H1 (cell line): ENCODE results near the gene ETNPPL. TPM values are rescaled to one million over a fixed set of nuclear protein-coding genes. Genes with fewer than 3 reads are reported as not detected.

Source experiments
- CTCF ChIA-PET: fragments of 300-600 bp; sonication (Branson Sonifier 250); formaldehyde crosslinking; loops from one replicate; lab custom pipeline; 2021; ENCODE audit not compliant: partially characterized antibody; lab: Charles Lee
- POLR2A ChIA-PET: fragments of 300-600 bp; sonication (Branson Sonifier 250); formaldehyde crosslinking; loops from one replicate; lab custom pipeline; 2021; ENCODE audit warnings: inconsistent platforms; ENCODE audit not compliant: partially characterized antibody; lab: Charles Lee
- DNase-seq, 2 experiments: peaks; one replicate each; pipeline versions ENCODE4 v3.0.0 to v3.0.0-alpha.2; 2010 to 2022; ENCODE audit warnings: low spot score in 2 of 2, low read depth in 1 of 2, mixed read lengths in 1 of 2
- FAIRE-seq: peaks from 2 replicates; lab custom pipeline; 2011; peaks lifted over from hg19 to GRCh38; lab: Jason Lieb, UNC
- H2AFZ ChIP-seq: 2 replicates; pipeline ENCODE4 v1.8.1; 2012; ENCODE audit warnings: low read length, inconsistent platforms
- H2AK5ac ChIP-seq: 2 replicates; pipeline ENCODE4 v1.6.1; 2013; ENCODE audit warnings: low read depth, low read length
- H2BK120ac ChIP-seq: replicated peaks from 2 replicates; pipeline ENCODE3; 2013; ENCODE audit warnings: low read depth, low read length, inconsistent platforms
- H2BK12ac ChIP-seq: 2 replicates; pipeline ENCODE4 v1.6.1; 2013; ENCODE audit warnings: low read depth, low read length
- H2BK15ac ChIP-seq: 2 replicates; pipeline ENCODE4 v1.6.1; 2013; ENCODE audit warnings: low read length
- H2BK20ac ChIP-seq: 2 replicates; pipeline ENCODE4 v1.6.1; 2013; ENCODE audit warnings: low read length
- H2BK5ac ChIP-seq: 2 replicates; pipeline ENCODE4 v1.6.1; 2013; ENCODE audit warnings: low read depth, low read length
- H3K14ac ChIP-seq: 2 replicates; pipeline ENCODE4 v1.6.1; 2013; ENCODE audit warnings: inconsistent platforms; ENCODE audit not compliant: insufficient read length
- H3K18ac ChIP-seq: 2 replicates; pipeline ENCODE4 v1.6.1; 2013; ENCODE audit warnings: low read length; ENCODE audit errors: extremely low read depth
- H3K23ac ChIP-seq: 2 replicates; pipeline ENCODE4 v1.6.1; 2013; ENCODE audit warnings: inconsistent platforms; ENCODE audit not compliant: insufficient read length
- H3K23me2 ChIP-seq: 2 replicates; pipeline ENCODE4 v1.6.1; 2013; ENCODE audit warnings: low read depth, low read length
- H3K27ac ChIP-seq: 2 replicates; pipeline ENCODE4 v1.6.1; 2011; ENCODE audit warnings: low read depth, low read length, inconsistent platforms
- H3K27me3 ChIP-seq, 4 experiments: replicated peaks in 1 of 4; 1 replicate in 1 of 4; 2 replicates in 3 of 4; pipeline versions ENCODE4 v1.6.1 to v1.8.1; 2011 to 2013; ENCODE audit warnings: low read length in 3 of 4, mild to moderate bottlenecking in 3 of 4, inconsistent platforms in 2 of 4, mixed read lengths in 2 of 4, moderate library complexity in 1 of 4; ENCODE audit not compliant: control insufficient read depth in 3 of 4, insufficient read depth in 3 of 4; ENCODE audit errors: extremely low read depth in 1 of 4
- H3K36me3 ChIP-seq, 4 experiments: 2 replicates each; pipeline versions ENCODE4 v1.6.1 to v1.8.1; 2011 to 2013; ENCODE audit warnings: mild to moderate bottlenecking in 4 of 4, low read length in 3 of 4, moderate library complexity in 2 of 4, control low read depth in 1 of 4, inconsistent platforms in 1 of 4; ENCODE audit not compliant: insufficient read depth in 4 of 4, control insufficient read depth in 2 of 4
- H3K4ac ChIP-seq: replicated peaks from 2 replicates; pipeline ENCODE3; 2013; ENCODE audit warnings: low read length, low read depth, mixed read lengths, inconsistent platforms; ENCODE audit not compliant: insufficient read length
- H3K4me1 ChIP-seq, 4 experiments: replicated peaks in 1 of 4; 1 replicate in 1 of 4; 2 replicates in 3 of 4; pipeline versions ENCODE4 v1.6.1 to v1.8.1; 2011 to 2013; ENCODE audit warnings: low read length in 3 of 4, inconsistent platforms in 2 of 4, mixed read lengths in 1 of 4; ENCODE audit not compliant: insufficient read depth in 4 of 4, control insufficient read depth in 3 of 4
- H3K4me2 ChIP-seq, 2 experiments: 2 replicates each; pipeline versions ENCODE4 v1.6.1 to v1.8.1; 2011 to 2013; ENCODE audit warnings: low read depth in 2 of 2, low read length in 2 of 2, control low read depth in 1 of 2, inconsistent platforms in 1 of 2, mild to moderate bottlenecking in 1 of 2; ENCODE audit not compliant: insufficient read depth in 1 of 2
- H3K4me3 ChIP-seq, 4 experiments: fragments of 200-600, 300-600 bp in 1 of 4; sonication (generic), shearing (Covaris generic), sonication (Bioruptor Twin) in 1 of 4; 2 replicates each; pipeline versions ENCODE4 v1.5.1 to v1.8.1; 2011 to 2016; ENCODE audit warnings: low read length in 4 of 4, low read depth in 3 of 4, control low read depth in 2 of 4, inconsistent platforms in 2 of 4, mild to moderate bottlenecking in 2 of 4, mixed read lengths in 1 of 4, moderate library complexity in 1 of 4; ENCODE audit not compliant: insufficient read depth in 2 of 4; ENCODE audit errors: extremely low read depth in 1 of 4
- H3K56ac ChIP-seq: replicated peaks from 2 replicates; pipeline ENCODE3; 2013; ENCODE audit warnings: low read depth, mild to moderate bottlenecking, mixed read lengths, low read length, inconsistent platforms; ENCODE audit not compliant: insufficient read length
- H3K79me1 ChIP-seq: 2 replicates; pipeline ENCODE4 v1.6.1; 2013; ENCODE audit warnings: low read depth, low read length, control low read depth
- H3K79me2 ChIP-seq, 2 experiments: 2 replicates each; pipeline versions ENCODE4 v1.6.1 to v1.8.1; 2012 to 2013; ENCODE audit warnings: low read length in 2 of 2, mild to moderate bottlenecking in 2 of 2, inconsistent platforms in 1 of 2; ENCODE audit not compliant: insufficient read depth in 2 of 2, control insufficient read depth in 1 of 2
- H3K9ac ChIP-seq, 4 experiments: replicated peaks in 1 of 4; 1 replicate in 1 of 4; 2 replicates in 3 of 4; pipeline versions ENCODE4 v1.6.1 to v1.8.1; 2011 to 2013; ENCODE audit warnings: low read depth in 3 of 4, low read length in 3 of 4, control low read depth in 2 of 4, mild to moderate bottlenecking in 2 of 4, moderate library complexity in 2 of 4, inconsistent platforms in 1 of 4; ENCODE audit errors: extremely low read depth in 1 of 4
- H3K9me3 ChIP-seq, 2 experiments: 2 replicates each; pipeline versions ENCODE4 v1.6.1 to v1.8.1; 2012 to 2013; ENCODE audit warnings: mild to moderate bottlenecking in 2 of 2, moderate library complexity in 2 of 2, control low read depth in 1 of 2, inconsistent platforms in 1 of 2, low read depth in 1 of 2, low read length in 1 of 2, mixed read lengths in 1 of 2; ENCODE audit not compliant: insufficient read depth in 2 of 2
- H4K20me1 ChIP-seq, 2 experiments: replicated peaks in 1 of 2; 2 replicates each; pipeline versions ENCODE3 to v1.8.1; 2011 to 2013; ENCODE audit warnings: inconsistent platforms in 2 of 2, low read length in 2 of 2, mild to moderate bottlenecking in 1 of 2; ENCODE audit not compliant: insufficient read depth in 2 of 2, control insufficient read depth in 1 of 2
- H4K5ac ChIP-seq: 2 replicates; pipeline ENCODE4 v1.6.1; 2013; ENCODE audit warnings: low read length, low read depth, mixed read lengths, inconsistent platforms; ENCODE audit not compliant: insufficient read length
- H4K8ac ChIP-seq: 2 replicates; pipeline ENCODE4 v1.8.0; 2013; ENCODE audit warnings: mild to moderate bottlenecking, moderate library complexity, low read length, inconsistent platforms; ENCODE audit not compliant: insufficient read depth; ENCODE audit errors: extremely low read depth
- H4K91ac ChIP-seq: replicated peaks from 2 replicates; pipeline ENCODE3; 2013; ENCODE audit warnings: low read length, mixed read lengths, inconsistent platforms; ENCODE audit not compliant: insufficient read length
- CBX8 ChIP-seq: fragments of 300-800, 300-1000 bp; sonication (generic); IDR thresholded peaks from 2 replicates; pipeline ENCODE4 v1.7.1; 2016; ENCODE audit warnings: low read depth, low read length, borderline replicate concordance
- JUND ChIP-seq: IDR thresholded peaks from 2 replicates; pipeline ENCODE4 v1.6.1; 2011; ENCODE audit warnings: mild to moderate bottlenecking, improper control_type of control experiment, low read length
- SP1 ChIP-seq: IDR thresholded peaks from 2 replicates; pipeline ENCODE4 v1.6.1; 2011; ENCODE audit warnings: low read depth, low read length
- SP2 ChIP-seq: IDR thresholded peaks from 2 replicates; pipeline ENCODE4 v1.6.1; 2012; ENCODE audit warnings: mild to moderate bottlenecking, low read length, inconsistent platforms
- YY1 ChIP-seq: IDR thresholded peaks from 2 replicates; pipeline ENCODE4 v1.6.1; 2011; ENCODE audit warnings: low read depth, mild to moderate bottlenecking, low read length
- WGBS, 2 experiments: shearing (Covaris generic) in 1 of 2; methylation state at CpG; one replicate each; pipeline versions ENCODE4 v1.1.6 to v1.1.7; 2013 to 2015; ENCODE audit warnings: low lambda C conversion rate in 2 of 2, mixed read lengths in 2 of 2, inconsistent platforms in 1 of 2, low coverage in 1 of 2, missing lambda C conversion rate in 1 of 2; ENCODE audit not compliant: insufficient replicate concordance in 2 of 2, insufficient coverage in 1 of 2, insufficient read length in 1 of 2; ENCODE audit errors: extremely low coverage in 1 of 2, missing lambda C conversion rate in 1 of 2; 5-methylcytosine and 5-hydroxymethylcytosine counted together
- polyA plus RNA-seq, 7 experiments: library from polyadenylated mRNA; depleted of rRNA in 3 of 7; stranded (reverse) in 5 of 7; unstranded in 2 of 7; fragments of >200 nt in 5 of 7; fragments of 200-250 nt in 2 of 7; gene quantifications; 1 replicate in 5 of 7; 2 replicates in 1 of 7; 4 replicates in 1 of 7; pipeline versions ENCODE4 v1.2.1 to v1.2.3, GENCODE V29; 2011 to 2013; ENCODE audit warnings: missing spikeins in 2 of 7, mixed read lengths in 2 of 7
- total RNA-seq: library from RNA; stranded (reverse); fragmentation: NEBNext Ultra II Directional; extraction: Animal tissue kit (Norgen Biotek cat#: 25700); gene quantifications from 2 replicates; pipeline ENCODE4 v1.2.1, GENCODE V29; 2021

The ETNPPL gene
- total and polyA plus RNA-seq, 2 of the 8 experiments (the other 6 are each of a cell fraction or from before 2014, with no cell fraction given): 0.80 to 2.5 TPM

GRCh38 chr4:108700081-108700757 lies 62.6 kb downstream of the ETNPPL start:
- Histone ChIP-seq H3K23ac (no peak overlapping the region), H3K18ac (no peak overlapping the region), H3K4ac (no peak overlapping the region), H3K4me1 (peaks cover 0 to 3% (median under 1%) of the 10 kb centered on the region in 4 experiments; a peak in 2 of 7 replicates), H4K5ac (no peak overlapping the region), H3K27me3 (no peaks in the 10 kb centered on the region), H3K4me2 (no peak overlapping the region), H4K91ac (no peak overlapping the region), H2BK12ac (no peak overlapping the region), H3K23me2 (no peaks in the 10 kb centered on the region; the same call in 1 of the 2 replicates), H3K36me3 (no peaks in the 10 kb centered on the region), H3K14ac (no peak overlapping the region), H3K56ac (no peak overlapping the region), H2AK5ac (no peak overlapping the region), H3K79me1 (no peaks in the 10 kb centered on the region), H3K4me3 (no peak overlapping the region), H3K79me2 (no peaks in the 10 kb centered on the region), H4K8ac (no peak overlapping the region), H2BK5ac (no peak overlapping the region), H2AFZ (no peak overlapping the region), H3K9me3 (no peaks in the 10 kb centered on the region), H2BK20ac (no peak overlapping the region), H4K20me1 (no peaks in the 10 kb centered on the region), H3K9ac (no peak overlapping the region), H3K27ac (no peak overlapping the region), H2BK15ac (no peak overlapping the region), H2BK120ac (no peak overlapping the region)
- TF ChIP-seq SP2 (no peak), JUND (no peak), CBX8 (no peak), SP1 (no peak), YY1 (no peak)
- CTCF ChIA-PET: interaction anchor here (0.7 kb wide), 1 partner anchor 37 kb away, joined by 3 read pairs; no protein-coding TSS in a partner anchor
- WGBS, 2 experiments: 79% methylated on average over 1 of the region's 1 CpG; no CpG with 5 or more reads in 1 of the 2 experiments
- FAIRE-seq (no peak), DNase-seq (no peak)
- POLR2A ChIA-PET: no interaction called here
